GM18505 (cell line): ENCODE measurements around the gene NPSR1.

Experiments
- ATAC-seq: cut with Tn5 transposase; IDR thresholded peaks from one replicate; pipeline ENCODE4 v1.9.1; 2021; ENCODE audit not compliant: unreplicated experiment
- POLR2A ChIP-seq: IDR thresholded peaks from 4 replicates; pipeline ENCODE4 v1.6.1; 2011; ENCODE audit warnings: borderline replicate concordance; ENCODE audit not compliant: insufficient read depth, insufficient read length; ENCODE audit errors: extremely low read depth

Gene NPSR1

GRCh38 chr7:34672430-34672829, 14.4 kb downstream of the NPSR1 start:
- TF ChIP-seq POLR2A: no peak
- no peak for ATAC-seq

GRCh38 chr7:34673066-34673465, 15.0 kb downstream of the NPSR1 start:
- no peak for TF ChIP-seq POLR2A
- no peak for ATAC-seq

- peak; percentile 85 for ATAC-seq
- no peak for TF ChIP-seq POLR2A
These were observed 17.8 kb downstream of the NPSR1 start for GRCh38 chr7:34675749-34676374.

GRCh38 chr7:34677491-34677890, 19.5 kb downstream of the NPSR1 start:
- no peak for TF ChIP-seq POLR2A
- ATAC-seq: no peak

GRCh38 chr7:34687529-34687928, 29.5 kb downstream of the NPSR1 start:
- TF ChIP-seq POLR2A: no peak
- ATAC-seq: no peak

- ATAC-seq: no peak
- TF ChIP-seq POLR2A: no peak
These were observed 38.4 kb downstream of the NPSR1 start for GRCh38 chr7:34696415-34696814.

- ATAC-seq: no peak
- TF ChIP-seq POLR2A: no peak
These were observed 51.8 kb downstream of the NPSR1 start for GRCh38 chr7:34709771-34710170.

GRCh38 chr7:34718867-34719266, 60.8 kb downstream of the NPSR1 start:
- TF ChIP-seq POLR2A: no peak
- peak; percentile 46 for ATAC-seq

GRCh38 chr7:34719636-34720035, 61.6 kb downstream of the NPSR1 start:
- ATAC-seq: no peak
- TF ChIP-seq POLR2A: no peak

GRCh38 chr7:34720289-34720688, 62.3 kb downstream of the NPSR1 start:
- ATAC-seq: no peak
- TF ChIP-seq POLR2A: no peak

- TF ChIP-seq POLR2A: no peak
- no peak for ATAC-seq
These were observed 65.3 kb downstream of the NPSR1 start for GRCh38 chr7:34723338-34723737.

GRCh38 chr7:34723866-34724490, 66.0 kb downstream of the NPSR1 start:
- TF ChIP-seq POLR2A: no peak
- ATAC-seq: no peak

GRCh38 chr7:34726221-34726620, 68.2 kb downstream of the NPSR1 start:
- ATAC-seq: no peak
- no peak for TF ChIP-seq POLR2A

GRCh38 chr7:34727464-34727995, 69.5 kb downstream of the NPSR1 start:
- TF ChIP-seq POLR2A: no peak
- ATAC-seq: no peak
